ENCODE results near the gene PURA. TPM values are rescaled to one million over a fixed set of nuclear protein-coding genes. Genes with fewer than 3 reads are reported as not detected.

The PURA gene
- total and polyA plus RNA-seq, 2 of the 13 experiments (the other 11 are each of a cell fraction or from before 2014, with no cell fraction given) = 2.0 to 5.0 TPM

GRCh38 chr5:140107312-140108092 lies 6.4 kb upstream of the PURA start (continued):
- no peak for TF ChIP-seq PHF5A (CRISPR knock-in tag; IDR thresholded peaks at IDR 0.05; ENCODE audit: low read depth, unreplicated experiment)
- TF ChIP-seq ARNT2 (CRISPR knock-in tag; IDR thresholded peaks at IDR 0.05; ENCODE audit: low read depth) = peak; percentile 54; the same call in 1 of the 2 replicates
- peak; percentile 35; the same call in 2 of the 3 replicates for TF ChIP-seq MXI1 (IDR thresholded peaks at IDR 0.05; ENCODE audit: borderline replicate concordance, low read depth, low read length)
- TF ChIP-seq GPN1 (CRISPR knock-in tag; IDR thresholded peaks at IDR 0.05; ENCODE audit: borderline replicate concordance) = no peak
- TF ChIP-seq SP4 (CRISPR knock-in tag; IDR thresholded peaks at IDR 0.05) = peak; percentile 76
- TF ChIP-seq CBX1 (IDR thresholded peaks at IDR 0.05; ENCODE audit: low read depth) = no peak
- TF ChIP-seq KAT2B (IDR thresholded peaks at IDR 0.05; ENCODE audit: borderline replicate concordance, low read depth, low read length) = no peak
- peak; percentile 89 for TF ChIP-seq ZNF329 (CRISPR knock-in tag; IDR thresholded peaks at IDR 0.05; ENCODE audit: low read depth)
- no peak for TF ChIP-seq ZNF10 (CRISPR knock-in tag; IDR thresholded peaks at IDR 0.05; ENCODE audit: borderline replicate concordance, low read depth)
- peak; percentile 63; the same call in 1 of the 2 replicates for TF ChIP-seq PAX8 (CRISPR knock-in tag; IDR thresholded peaks at IDR 0.05; ENCODE audit: borderline replicate concordance)
- no peak for TF ChIP-seq PRDM15 (CRISPR knock-in tag; IDR thresholded peaks at IDR 0.05)
- TF ChIP-seq ZNF607 (CRISPR knock-in tag; IDR thresholded peaks at IDR 0.05; ENCODE audit: borderline replicate concordance) = peak; percentile 79; the same call in 1 of the 2 replicates
- TF ChIP-seq ZNF382 (CRISPR knock-in tag; IDR thresholded peaks at IDR 0.05; ENCODE audit: borderline replicate concordance) = no peak
- TF ChIP-seq ZNF362 (CRISPR knock-in tag; IDR thresholded peaks at IDR 0.05; ENCODE audit: borderline replicate concordance) = no peak
- TF ChIP-seq ERF (CRISPR knock-in tag; IDR thresholded peaks at IDR 0.05) = peak; percentile 62
- TF ChIP-seq MTF2 (CRISPR knock-in tag; IDR thresholded peaks at IDR 0.05; ENCODE audit: borderline replicate concordance) = peak; percentile 96
- TF ChIP-seq MZF1 (CRISPR knock-in tag; IDR thresholded peaks at IDR 0.05; ENCODE audit: borderline replicate concordance) = no peak
- no peak for TF ChIP-seq RCOR2 (CRISPR knock-in tag; IDR thresholded peaks at IDR 0.05)
- TF ChIP-seq HNRNPUL1 (IDR thresholded peaks at IDR 0.05; ENCODE audit: low read depth, low read length) = peak; percentile 42; the same call in 1 of the 2 replicates
- no peak for TF ChIP-seq PREB (CRISPR knock-in tag; IDR thresholded peaks at IDR 0.05)
- no peak for TF ChIP-seq PRPF4 (IDR thresholded peaks at IDR 0.05; ENCODE audit: low read depth, low read length, poor library complexity, severe bottlenecking)
- TF ChIP-seq TFE3 (CRISPR knock-in tag; IDR thresholded peaks at IDR 0.05) = peak; percentile 50; the same call in 1 of the 2 replicates
- TF ChIP-seq NFRKB (IDR thresholded peaks at IDR 0.05) = no peak
